HepG2 (cell line): Measurements from ENCODE around the gene DHRS1. TPM values are rescaled to one million over a fixed set of nuclear protein-coding genes. Genes with fewer than 3 reads are reported as not detected.

ENCODE experiments used
- E2F1 ChIP-seq: sonication (generic); formaldehyde crosslinking; IDR thresholded peaks from 2 replicates; pipeline ENCODE4 v1.5.0; 2020; ENCODE audit warnings: missing genetic modification reagents
- MBD4 ChIP-seq: IDR thresholded peaks from 2 replicates; pipeline ENCODE4 v1.6.1; 2012; ENCODE audit warnings: low read length, inconsistent platforms, borderline replicate concordance
- NFAT5 ChIP-seq: sonication (generic); formaldehyde crosslinking; IDR thresholded peaks from 2 replicates; pipeline ENCODE4 v1.4.0; 2020; ENCODE audit warnings: missing genetic modification reagents
- ONECUT2 ChIP-seq: sonication (generic); formaldehyde crosslinking; IDR thresholded peaks from 2 replicates; pipeline ENCODE4 v1.4.0; 2020; ENCODE audit warnings: missing genetic modification reagents
- SALL1 ChIP-seq: sonication (generic); formaldehyde crosslinking; IDR thresholded peaks from 2 replicates; pipeline ENCODE4 v1.8.0; 2022; ENCODE audit warnings: mild to moderate bottlenecking, missing genetic modification reagents
- SMAD9 ChIP-seq: sonication (generic); formaldehyde crosslinking; IDR thresholded peaks from 2 replicates; pipeline ENCODE4 v1.5.1; 2020; ENCODE audit warnings: mild to moderate bottlenecking, missing genetic modification reagents
- SSRP1 ChIP-seq: IDR thresholded peaks from 2 replicates; pipeline ENCODE4 v1.6.1; 2016; ENCODE audit warnings: control low read depth
- THAP11 ChIP-seq: IDR thresholded peaks from 2 replicates; pipeline ENCODE4 v1.6.1; 2016; ENCODE audit warnings: missing biosample characterization, missing genetic modification reagents
- USF2 ChIP-seq, 2 experiments: sonication (generic) in 1 of 2; formaldehyde crosslinking in 1 of 2; IDR thresholded peaks; 2 replicates each; pipeline versions ENCODE4 v1.5.1 to v1.6.1; 2011 to 2020; ENCODE audit warnings: borderline replicate concordance in 1 of 2, low read depth in 1 of 2, low read length in 1 of 2, mild to moderate bottlenecking in 1 of 2, missing genetic modification reagents in 1 of 2, moderate library complexity in 1 of 2
- ZBTB34 ChIP-seq: sonication (generic); formaldehyde crosslinking; IDR thresholded peaks from 2 replicates; pipeline ENCODE4 v1.8.0; 2022; ENCODE audit warnings: mild to moderate bottlenecking, missing genetic modification reagents
- ZNF180 ChIP-seq: sonication (generic); formaldehyde crosslinking; IDR thresholded peaks from 2 replicates; pipeline ENCODE4 v1.4.0; 2020; ENCODE audit warnings: low read depth, missing genetic modification reagents, borderline replicate concordance
- ZNF30 ChIP-seq: sonication (generic); formaldehyde crosslinking; IDR thresholded peaks from 2 replicates; pipeline ENCODE4 v1.5.0; 2020; ENCODE audit warnings: mild to moderate bottlenecking, missing genetic modification reagents
- ZNF451 ChIP-seq: sonication (generic); formaldehyde crosslinking; IDR thresholded peaks from 2 replicates; pipeline ENCODE4 v1.5.0; 2020; ENCODE audit warnings: mild to moderate bottlenecking, missing genetic modification reagents
- ZNF460 ChIP-seq: sonication (generic); formaldehyde crosslinking; IDR thresholded peaks from 2 replicates; pipeline ENCODE4 v1.5.1; 2020; ENCODE audit warnings: missing genetic modification reagents, mild to moderate bottlenecking, borderline replicate concordance
- ZNF576 ChIP-seq: sonication (generic); formaldehyde crosslinking; IDR thresholded peaks from 2 replicates; pipeline ENCODE4 v1.4.0; 2020; ENCODE audit warnings: mild to moderate bottlenecking, missing genetic modification reagents
- ZNF597 ChIP-seq: sonication (generic); formaldehyde crosslinking; IDR thresholded peaks from 2 replicates; pipeline ENCODE4 v1.5.0; 2020; ENCODE audit warnings: missing genetic modification reagents
- ZNF788 ChIP-seq: sonication (generic); formaldehyde crosslinking; IDR thresholded peaks from 2 replicates; pipeline ENCODE4 v1.5.0; 2020; ENCODE audit warnings: mild to moderate bottlenecking, missing genetic modification reagents, borderline replicate concordance
- polyA plus RNA-seq, 8 experiments: library from polyadenylated mRNA; depleted of rRNA in 3 of 8; stranded (reverse) in 7 of 8; unstranded in 1 of 8; fragments of >200 nt; fragmentation: Illumina TruSeq in 4 of 8; extraction: Trizol in 4 of 8; gene quantifications; 2 replicates each; pipeline versions ENCODE4 v1.2.1 to v1.2.3, GENCODE V29; 2011 to 2016; ENCODE audit warnings: low read depth in 4 of 8, missing spikeins in 1 of 8, mixed read lengths in 1 of 8; ENCODE audit not compliant: insufficient read depth in 1 of 8
- total RNA-seq, 5 experiments: library from RNA; depleted of rRNA; stranded (reverse); fragments of >200 nt; fragmentation: Illumina TruSeq; extraction: Trizol; gene quantifications; 2 replicates each; pipeline ENCODE4 v1.2.3, GENCODE V29; 2016; ENCODE audit warnings: low read depth in 1 of 5

The DHRS1 gene
- total and polyA plus RNA-seq, 2 of the 13 experiments (the other 11 are each of a cell fraction or from before 2014, with no cell fraction given) = 49.8 to 60.8 TPM

GRCh38 chr14:24243336-24243836, 56.2 kb downstream of the DHRS1 start (continued):
- no peak for TF ChIP-seq THAP11
- TF ChIP-seq MBD4 = no peak
- TF ChIP-seq SALL1 (CRISPR knock-in tag) = peak; percentile 45; the same call in 1 of the 2 replicates
- 0 out of 2 replicates have a peak, but pooled peaks have one; percentile 11 for TF ChIP-seq ZNF30 (CRISPR knock-in tag)
- TF ChIP-seq SSRP1 (CRISPR knock-in tag) = 0 out of 2 replicates have a peak, but pooled peaks have one; percentile 62
- TF ChIP-seq ZNF788 (CRISPR knock-in tag) = 0 out of 2 replicates have a peak, but pooled peaks have one; percentile 24
- 0 out of 2 replicates have a peak, but pooled peaks have one; percentile 56 for TF ChIP-seq ZNF180 (CRISPR knock-in tag)
- TF ChIP-seq NFAT5 (CRISPR knock-in tag) = 0 out of 2 replicates have a peak, but pooled peaks have one; percentile 59
- TF ChIP-seq USF2 (IDR thresholded peaks at IDR 0.05; ENCODE audit: low read depth, low read length) = peak; percentile 22; the same call in 1 of the 2 replicates
- TF ChIP-seq USF2 (CRISPR knock-in tag; IDR thresholded peaks at IDR 0.05; ENCODE audit: borderline replicate concordance) = 0 out of 2 replicates have a peak, but pooled peaks have one; percentile 10
- TF ChIP-seq ZNF576 (CRISPR knock-in tag) = 0 out of 2 replicates have a peak, but pooled peaks have one; percentile 45
- no peak for TF ChIP-seq E2F1
- TF ChIP-seq ZNF597 (CRISPR knock-in tag) = peak; percentile 71; the same call in 1 of the 2 replicates
- TF ChIP-seq SMAD9 = 0 out of 2 replicates have a peak, but pooled peaks have one; percentile 26
- peak; percentile 28; the same call in 1 of the 2 replicates for TF ChIP-seq ZNF451 (CRISPR knock-in tag)
- no peak for TF ChIP-seq ZNF460 (CRISPR knock-in tag)
- peak; percentile 83 for TF ChIP-seq ONECUT2 (CRISPR knock-in tag)
- no peak for TF ChIP-seq ZBTB34 (CRISPR knock-in tag)
